DMS53 (cell line): Measurements from ENCODE around the gene OR10D3.
A peak's percentile ranks its signal among the peaks of the same experiment; 100 is the strongest.

Experiments used
- DNase-seq: peaks from one replicate; lab custom pipeline; 2025; lab: John Stamatoyannopoulos, UW

Gene OR10D3

GRCh38 chr11:124195189-124195734, 12.1 kb downstream of the OR10D3 start:
- DNase-seq, result peak; percentile 87

GRCh38 chr11:124197999-124198398, 14.9 kb downstream of the OR10D3 start:
- no peak for DNase-seq

- peak; percentile 17 for DNase-seq
These were observed 15.8 kb downstream of the OR10D3 start for GRCh38 chr11:124198897-124199296.

GRCh38 chr11:124199702-124200101, 16.6 kb downstream of the OR10D3 start:
- DNase-seq, result peak; percentile 91

GRCh38 chr11:124200671-124201070, 17.5 kb downstream of the OR10D3 start:
- DNase-seq, result no peak

- no peak for DNase-seq
These were observed 19.8 kb downstream of the OR10D3 start for GRCh38 chr11:124202951-124203350.

GRCh38 chr11:124204008-124204407, 20.9 kb downstream of the OR10D3 start:
- DNase-seq, result no peak

GRCh38 chr11:124207102-124207792, 24.1 kb downstream of the OR10D3 start:
- peak; percentile 21 for DNase-seq

- DNase-seq, result no peak
These were observed 26.7 kb downstream of the OR10D3 start for GRCh38 chr11:124209824-124210357.

GRCh38 chr11:124210421-124210820, 27.3 kb downstream of the OR10D3 start:
- DNase-seq, result no peak

- DNase-seq, result no peak
These were observed 28.2 kb downstream of the OR10D3 start for GRCh38 chr11:124211321-124211720.

GRCh38 chr11:124214027-124214426, 30.9 kb downstream of the OR10D3 start:
- no peak for DNase-seq

GRCh38 chr11:124219126-124219525, 36.0 kb downstream of the OR10D3 start:
- DNase-seq, result peak; percentile 28

GRCh38 chr11:124222407-124222806, 39.3 kb downstream of the OR10D3 start:
- DNase-seq, result peak; percentile 68

- peak; percentile 10 for DNase-seq
These were observed 41.7 kb downstream of the OR10D3 start for GRCh38 chr11:124224618-124225423.

- DNase-seq, result no peak
These were observed 42.3 kb downstream of the OR10D3 start for GRCh38 chr11:124225471-124225870.

GRCh38 chr11:124233376-124233775, 50.2 kb downstream of the OR10D3 start:
- peak; percentile 75 for DNase-seq
